H1 (cell line): Measurements from ENCODE around the gene SFR1. TPM values are rescaled to one million over a fixed set of nuclear protein-coding genes. Genes with fewer than 3 reads are reported as not detected.

Experiments
- CTCF ChIA-PET: fragments of 300-600 bp; sonication (Branson Sonifier 250); formaldehyde crosslinking; loops from one replicate; lab custom pipeline; 2021; ENCODE audit not compliant: partially characterized antibody; lab: Charles Lee
- POLR2A ChIA-PET: fragments of 300-600 bp; sonication (Branson Sonifier 250); formaldehyde crosslinking; loops from one replicate; lab custom pipeline; 2021; ENCODE audit warnings: inconsistent platforms; ENCODE audit not compliant: partially characterized antibody; lab: Charles Lee
- DNase-seq, 2 experiments: peaks; one replicate each; pipeline versions ENCODE4 v3.0.0 to v3.0.0-alpha.2; 2010 to 2022; ENCODE audit warnings: low spot score in 2 of 2, low read depth in 1 of 2, mixed read lengths in 1 of 2
- FAIRE-seq: peaks from 2 replicates; lab custom pipeline; 2011; peaks lifted over from hg19 to GRCh38; lab: Jason Lieb, UNC
- H2AFZ ChIP-seq: 2 replicates; pipeline ENCODE4 v1.8.1; 2012; ENCODE audit warnings: low read length, inconsistent platforms
- H2AK5ac ChIP-seq: 2 replicates; pipeline ENCODE4 v1.6.1; 2013; ENCODE audit warnings: low read depth, low read length
- H2BK120ac ChIP-seq: replicated peaks from 2 replicates; pipeline ENCODE3; 2013; ENCODE audit warnings: low read depth, low read length, inconsistent platforms
- H2BK12ac ChIP-seq: 2 replicates; pipeline ENCODE4 v1.6.1; 2013; ENCODE audit warnings: low read depth, low read length
- H2BK15ac ChIP-seq: 2 replicates; pipeline ENCODE4 v1.6.1; 2013; ENCODE audit warnings: low read length
- H2BK20ac ChIP-seq: 2 replicates; pipeline ENCODE4 v1.6.1; 2013; ENCODE audit warnings: low read length
- H2BK5ac ChIP-seq: 2 replicates; pipeline ENCODE4 v1.6.1; 2013; ENCODE audit warnings: low read depth, low read length
- H3K14ac ChIP-seq: 2 replicates; pipeline ENCODE4 v1.6.1; 2013; ENCODE audit warnings: inconsistent platforms; ENCODE audit not compliant: insufficient read length
- H3K18ac ChIP-seq: 2 replicates; pipeline ENCODE4 v1.6.1; 2013; ENCODE audit warnings: low read length; ENCODE audit errors: extremely low read depth
- H3K23ac ChIP-seq: 2 replicates; pipeline ENCODE4 v1.6.1; 2013; ENCODE audit warnings: inconsistent platforms; ENCODE audit not compliant: insufficient read length
- H3K23me2 ChIP-seq: 2 replicates; pipeline ENCODE4 v1.6.1; 2013; ENCODE audit warnings: low read depth, low read length
- H3K27ac ChIP-seq: 2 replicates; pipeline ENCODE4 v1.6.1; 2011; ENCODE audit warnings: low read depth, low read length, inconsistent platforms
- H3K27me3 ChIP-seq, 4 experiments: replicated peaks in 1 of 4; 1 replicate in 1 of 4; 2 replicates in 3 of 4; pipeline versions ENCODE4 v1.6.1 to v1.8.1; 2011 to 2013; ENCODE audit warnings: low read length in 3 of 4, mild to moderate bottlenecking in 3 of 4, inconsistent platforms in 2 of 4, mixed read lengths in 2 of 4, moderate library complexity in 1 of 4; ENCODE audit not compliant: control insufficient read depth in 3 of 4, insufficient read depth in 3 of 4; ENCODE audit errors: extremely low read depth in 1 of 4
- H3K36me3 ChIP-seq, 4 experiments: 2 replicates each; pipeline versions ENCODE4 v1.6.1 to v1.8.1; 2011 to 2013; ENCODE audit warnings: mild to moderate bottlenecking in 4 of 4, low read length in 3 of 4, moderate library complexity in 2 of 4, control low read depth in 1 of 4, inconsistent platforms in 1 of 4; ENCODE audit not compliant: insufficient read depth in 4 of 4, control insufficient read depth in 2 of 4
- H3K4ac ChIP-seq: replicated peaks from 2 replicates; pipeline ENCODE3; 2013; ENCODE audit warnings: low read length, low read depth, mixed read lengths, inconsistent platforms; ENCODE audit not compliant: insufficient read length
- H3K4me1 ChIP-seq, 4 experiments: replicated peaks in 1 of 4; 1 replicate in 1 of 4; 2 replicates in 3 of 4; pipeline versions ENCODE4 v1.6.1 to v1.8.1; 2011 to 2013; ENCODE audit warnings: low read length in 3 of 4, inconsistent platforms in 2 of 4, mixed read lengths in 1 of 4; ENCODE audit not compliant: insufficient read depth in 4 of 4, control insufficient read depth in 3 of 4
- H3K4me2 ChIP-seq, 2 experiments: 2 replicates each; pipeline versions ENCODE4 v1.6.1 to v1.8.1; 2011 to 2013; ENCODE audit warnings: low read depth in 2 of 2, low read length in 2 of 2, control low read depth in 1 of 2, inconsistent platforms in 1 of 2, mild to moderate bottlenecking in 1 of 2; ENCODE audit not compliant: insufficient read depth in 1 of 2
- H3K4me3 ChIP-seq, 4 experiments: fragments of 200-600, 300-600 bp in 1 of 4; sonication (generic), shearing (Covaris generic), sonication (Bioruptor Twin) in 1 of 4; 2 replicates each; pipeline versions ENCODE4 v1.5.1 to v1.8.1; 2011 to 2016; ENCODE audit warnings: low read length in 4 of 4, low read depth in 3 of 4, control low read depth in 2 of 4, inconsistent platforms in 2 of 4, mild to moderate bottlenecking in 2 of 4, mixed read lengths in 1 of 4, moderate library complexity in 1 of 4; ENCODE audit not compliant: insufficient read depth in 2 of 4; ENCODE audit errors: extremely low read depth in 1 of 4
- H3K56ac ChIP-seq: replicated peaks from 2 replicates; pipeline ENCODE3; 2013; ENCODE audit warnings: low read depth, mild to moderate bottlenecking, mixed read lengths, low read length, inconsistent platforms; ENCODE audit not compliant: insufficient read length
- H3K79me1 ChIP-seq: 2 replicates; pipeline ENCODE4 v1.6.1; 2013; ENCODE audit warnings: low read depth, low read length, control low read depth
- H3K79me2 ChIP-seq, 2 experiments: 2 replicates each; pipeline versions ENCODE4 v1.6.1 to v1.8.1; 2012 to 2013; ENCODE audit warnings: low read length in 2 of 2, mild to moderate bottlenecking in 2 of 2, inconsistent platforms in 1 of 2; ENCODE audit not compliant: insufficient read depth in 2 of 2, control insufficient read depth in 1 of 2
- H3K9ac ChIP-seq, 4 experiments: replicated peaks in 1 of 4; 1 replicate in 1 of 4; 2 replicates in 3 of 4; pipeline versions ENCODE4 v1.6.1 to v1.8.1; 2011 to 2013; ENCODE audit warnings: low read depth in 3 of 4, low read length in 3 of 4, control low read depth in 2 of 4, mild to moderate bottlenecking in 2 of 4, moderate library complexity in 2 of 4, inconsistent platforms in 1 of 4; ENCODE audit errors: extremely low read depth in 1 of 4
- H3K9me3 ChIP-seq, 2 experiments: 2 replicates each; pipeline versions ENCODE4 v1.6.1 to v1.8.1; 2012 to 2013; ENCODE audit warnings: mild to moderate bottlenecking in 2 of 2, moderate library complexity in 2 of 2, control low read depth in 1 of 2, inconsistent platforms in 1 of 2, low read depth in 1 of 2, low read length in 1 of 2, mixed read lengths in 1 of 2; ENCODE audit not compliant: insufficient read depth in 2 of 2
- H4K20me1 ChIP-seq, 2 experiments: replicated peaks in 1 of 2; 2 replicates each; pipeline versions ENCODE3 to v1.8.1; 2011 to 2013; ENCODE audit warnings: inconsistent platforms in 2 of 2, low read length in 2 of 2, mild to moderate bottlenecking in 1 of 2; ENCODE audit not compliant: insufficient read depth in 2 of 2, control insufficient read depth in 1 of 2
- H4K5ac ChIP-seq: 2 replicates; pipeline ENCODE4 v1.6.1; 2013; ENCODE audit warnings: low read length, low read depth, mixed read lengths, inconsistent platforms; ENCODE audit not compliant: insufficient read length
- H4K8ac ChIP-seq: 2 replicates; pipeline ENCODE4 v1.8.0; 2013; ENCODE audit warnings: mild to moderate bottlenecking, moderate library complexity, low read length, inconsistent platforms; ENCODE audit not compliant: insufficient read depth; ENCODE audit errors: extremely low read depth
- H4K91ac ChIP-seq: replicated peaks from 2 replicates; pipeline ENCODE3; 2013; ENCODE audit warnings: low read length, mixed read lengths, inconsistent platforms; ENCODE audit not compliant: insufficient read length
- ASH2L ChIP-seq: fragments of 200-600, 300-600 bp; sonication (generic); IDR thresholded peaks from one replicate; pipeline ENCODE4 v1.7.1; 2017; ENCODE audit warnings: low read length
- BCL11A ChIP-seq, 2 experiments: IDR thresholded peaks; one replicate each; pipeline ENCODE4 v1.6.1; 2011; ENCODE audit warnings: low read depth in 2 of 2, low read length in 2 of 2, mild to moderate bottlenecking in 2 of 2
- EP300 ChIP-seq, 2 experiments: IDR thresholded peaks; 1 replicate in 1 of 2; 2 replicates in 1 of 2; pipeline ENCODE4 v1.6.1; 2011 to 2012; ENCODE audit warnings: low read depth in 2 of 2, low read length in 2 of 2, mild to moderate bottlenecking in 2 of 2, borderline replicate concordance in 1 of 2, inconsistent platforms in 1 of 2, moderate library complexity in 1 of 2
- KDM4A ChIP-seq: IDR thresholded peaks from one replicate; pipeline ENCODE4 v1.7.1; 2012; ENCODE audit warnings: low read depth, mild to moderate bottlenecking, moderate library complexity, low read length, inconsistent platforms; ENCODE audit not compliant: severe bottlenecking
- POU5F1 ChIP-seq: IDR thresholded peaks from 2 replicates; pipeline ENCODE4 v1.6.1; 2011; ENCODE audit warnings: low read depth, mild to moderate bottlenecking, low read length, moderate library complexity
- RAD21 ChIP-seq, 2 experiments: IDR thresholded peaks in 1 of 2; conservative IDR thresholded peaks in 1 of 2; 2 replicates each; pipeline ENCODE4 v1.6.1; 2011; ENCODE audit warnings: low read depth in 2 of 2, low read length in 2 of 2, improper control_type of control experiment in 1 of 2, inconsistent platforms in 1 of 2, mild to moderate bottlenecking in 1 of 2, moderate library complexity in 1 of 2
- RNF2 ChIP-seq: fragments of 200-900, 300-1000 bp; sonication (generic); IDR thresholded peaks from 2 replicates; pipeline ENCODE4 v1.7.1; 2016; ENCODE audit warnings: borderline replicate concordance, low read depth, mild to moderate bottlenecking, antibody characterized with exemption, low read length; ENCODE audit not compliant: poor library complexity, severe bottlenecking; ENCODE audit errors: missing control alignments
- SUZ12 ChIP-seq: fragments of 200-600 bp; sonication (generic); IDR thresholded peaks from 2 replicates; pipeline ENCODE4 v1.6.1; 2012; ENCODE audit warnings: mild to moderate bottlenecking, inconsistent platforms, low read length, moderate library complexity, mixed read lengths
- WGBS, 2 experiments: shearing (Covaris generic) in 1 of 2; methylation state at CpG; one replicate each; pipeline versions ENCODE4 v1.1.6 to v1.1.7; 2013 to 2015; ENCODE audit warnings: low lambda C conversion rate in 2 of 2, mixed read lengths in 2 of 2, inconsistent platforms in 1 of 2, low coverage in 1 of 2, missing lambda C conversion rate in 1 of 2; ENCODE audit not compliant: insufficient replicate concordance in 2 of 2, insufficient coverage in 1 of 2, insufficient read length in 1 of 2; ENCODE audit errors: extremely low coverage in 1 of 2, missing lambda C conversion rate in 1 of 2; 5-methylcytosine and 5-hydroxymethylcytosine counted together
- polyA plus RNA-seq, 7 experiments: library from polyadenylated mRNA; depleted of rRNA in 3 of 7; stranded (reverse) in 5 of 7; unstranded in 2 of 7; fragments of >200 nt in 5 of 7; fragments of 200-250 nt in 2 of 7; gene quantifications; 1 replicate in 5 of 7; 2 replicates in 1 of 7; 4 replicates in 1 of 7; pipeline versions ENCODE4 v1.2.1 to v1.2.3, GENCODE V29; 2011 to 2013; ENCODE audit warnings: missing spikeins in 2 of 7, mixed read lengths in 2 of 7
- total RNA-seq: library from RNA; stranded (reverse); fragmentation: NEBNext Ultra II Directional; extraction: Animal tissue kit (Norgen Biotek cat#: 25700); gene quantifications from 2 replicates; pipeline ENCODE4 v1.2.1, GENCODE V29; 2021
- TF ChIP-seq, protein P1 (sequence below): IDR thresholded peaks from 2 replicates; pipeline ENCODE4 v1.6.1; 2011; ENCODE audit warnings: low read length, improper control_type of control experiment

Gene SFR1
- total and polyA plus RNA-seq, 2 of the 8 experiments (the other 6 are each of a cell fraction or from before 2014, with no cell fraction given), result 3.4 to 7.7 TPM

DNA sequence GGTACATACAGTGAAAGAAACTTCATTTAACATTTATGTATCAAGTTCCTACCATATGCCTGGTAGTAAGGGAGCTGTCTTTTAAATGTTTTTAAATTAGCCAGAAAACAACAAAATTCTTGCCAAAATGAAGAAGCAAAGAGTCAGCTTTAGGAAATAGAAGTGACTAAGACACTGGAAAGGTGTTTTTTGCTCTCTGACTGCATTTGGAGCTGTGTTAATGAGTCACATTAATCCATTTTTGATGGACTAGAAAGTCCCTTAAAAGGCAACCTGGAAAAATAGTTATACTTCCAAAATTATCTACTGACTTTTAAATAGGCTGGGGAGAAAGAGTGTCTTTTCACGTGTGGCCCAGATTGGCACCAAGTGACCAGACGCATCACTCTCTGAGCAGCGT, 32.4 kb upstream of the SFR1 start:
- H4K5ac ChIP-seq, result no peak overlapping the region
- no peak overlapping the region for H2BK15ac ChIP-seq
- H2AK5ac ChIP-seq, result no peak overlapping the region
- no peak overlapping the region for H3K23ac ChIP-seq
- CTCF ChIA-PET, result interaction anchor here (0.7 to 1.9 kb wide), 6 partner anchors 10 to 205 kb away, joined by 3 to 5 read pairs (median 4); partner anchors contain the start of gene SFR1
- no peak overlapping the region for H3K4me3 ChIP-seq
- no peaks in the 10 kb centered on the region for H3K79me1 ChIP-seq
- H3K4me2 ChIP-seq, result no peak overlapping the region
- no peak overlapping the region for H3K14ac ChIP-seq
- no peak overlapping the region for H2AFZ ChIP-seq
- H3K56ac ChIP-seq, result no peak overlapping the region
- no peak overlapping the region for H2BK12ac ChIP-seq
- H4K8ac ChIP-seq, result no peak overlapping the region
- H2BK20ac ChIP-seq, result 0 out of 2 replicates have a peak overlapping the region, but pooled peaks have one; percentile 19
- no peak overlapping the region for H3K18ac ChIP-seq
- FAIRE-seq (no peak), DNase-seq (no peak)
- H4K91ac ChIP-seq, result no peak overlapping the region
- no peaks in the 10 kb centered on the region for H3K79me2 ChIP-seq
- H4K20me1 ChIP-seq, result no peaks in the 10 kb centered on the region
- H3K9me3 ChIP-seq, result no peaks in the 10 kb centered on the region
- H3K9ac ChIP-seq, result no peak overlapping the region
- H3K27ac ChIP-seq, result no peak overlapping the region
- H3K4ac ChIP-seq, result no peak overlapping the region
- H3K4me1 ChIP-seq, result peaks cover 0 to 6% (median 1%) of the 10 kb centered on the region in 4 experiments; a peak in 4 of 7 replicates
- POLR2A ChIA-PET, result interaction anchor here (0.7 kb wide), 1 partner anchor 113 kb away, joined by 3 read pairs; no protein-coding TSS in a partner anchor
- no peaks in the 10 kb centered on the region; the same call in 1 of the 2 replicates for H3K23me2 ChIP-seq
- peak overlapping the region; percentile 47 for H2BK120ac ChIP-seq
- no peaks in the 10 kb centered on the region for H3K36me3 ChIP-seq
- H2BK5ac ChIP-seq, result no peak overlapping the region; the same call in 1 of the 2 replicates
- H3K27me3 ChIP-seq, result no peaks in the 10 kb centered on the region
- 75% methylated on average over 3 of the region's 3 CpGs; no CpG with 5 or more reads in 1 of the 2 experiments for WGBS, 2 experiments
- TF ChIP-seq RAD21 (IDR thresholded peaks at IDR 0.05 in 1 of 2, conservative IDR thresholded peaks at IDR 0.05 in 1 of 2; ENCODE audit: low read depth in 2 of 2, low read length in 2 of 2), result no peak
- no peak for TF ChIP-seq KDM4A
- TF ChIP-seq, protein P1, sequence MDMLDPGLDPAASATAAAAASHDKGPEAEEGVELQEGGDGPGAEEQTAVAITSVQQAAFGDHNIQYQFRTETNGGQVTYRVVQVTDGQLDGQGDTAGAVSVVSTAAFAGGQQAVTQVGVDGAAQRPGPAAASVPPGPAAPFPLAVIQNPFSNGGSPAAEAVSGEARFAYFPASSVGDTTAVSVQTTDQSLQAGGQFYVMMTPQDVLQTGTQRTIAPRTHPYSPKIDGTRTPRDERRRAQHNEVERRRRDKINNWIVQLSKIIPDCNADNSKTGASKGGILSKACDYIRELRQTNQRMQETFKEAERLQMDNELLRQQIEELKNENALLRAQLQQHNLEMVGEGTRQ, result no peak
- TF ChIP-seq BCL11A (IDR thresholded peaks at IDR 0.05; ENCODE audit: low read depth in 2 of 2, low read length in 2 of 2), result no peak
- no peak for TF ChIP-seq ASH2L
- no peak for TF ChIP-seq SUZ12
- TF ChIP-seq RNF2, result no peak
- no peak for TF ChIP-seq EP300 (IDR thresholded peaks at IDR 0.05; ENCODE audit: borderline replicate concordance in 1 of 2, low read depth in 2 of 2, low read length in 2 of 2)
- TF ChIP-seq POU5F1, result no peak
